Prostate gland (tissue), 2 donors: ENCODE results near the gene GRID1. TPM values are rescaled to one million over a fixed set of nuclear protein-coding genes. Genes with fewer than 3 reads are reported as not detected.

ENCODE experiments used
- DNase-seq: peaks from one replicate; pipeline ENCODE4 v3.0.0-alpha.2; 2019; ENCODE audit warnings: low spot score
- H3K27ac ChIP-seq, 2 donors: fragments of 200-600 bp; sonication (generic); 2 replicates each; pipeline ENCODE4 v1.5.1; 2017 to 2019
- H3K27me3 ChIP-seq: fragments of 200-600 bp; sonication (generic); replicated peaks from 2 replicates; pipeline ENCODE4 v1.5.1; 2019; ENCODE audit not compliant: insufficient read depth
- H3K36me3 ChIP-seq, 2 donors: fragments of 200-600 bp; sonication (generic); 1 replicate in 1 of 2; 2 replicates in 1 of 2; pipeline versions ENCODE4 v1.5.1 to v1.8.1; 2017 to 2019
- H3K4me1 ChIP-seq: fragments of 200-600 bp; sonication (generic); replicated peaks from 2 replicates; pipeline ENCODE4 v1.5.1; 2019
- H3K4me3 ChIP-seq, 2 donors: fragments of 200-600 bp; sonication (generic); 2 replicates each; pipeline ENCODE4 v1.5.1; 2017 to 2019
- H3K9me3 ChIP-seq: fragments of 200-600 bp; sonication (generic); 2 replicates; pipeline ENCODE4 v1.5.1; 2017
- CTCF ChIP-seq, 4 experiments: fragments of 200-600 bp in 2 of 4; fragments of 450-650 bp in 2 of 4; sonication (generic) in 2 of 4; IDR thresholded peaks; 1 replicate in 3 of 4; 2 replicates in 1 of 4; pipeline ENCODE4 v1.5.1; 2016 to 2019; ENCODE audit warnings: antibody characterized with exemption in 4 of 4, mild to moderate bottlenecking in 2 of 4, moderate library complexity in 2 of 4
- POLR2A ChIP-seq: fragments of 450-650 bp; IDR thresholded peaks from one replicate; pipeline ENCODE4 v1.6.1; 2016; ENCODE audit warnings: antibody characterized with exemption, mild to moderate bottlenecking
- POLR2AphosphoS5 ChIP-seq: sonication (generic); formaldehyde crosslinking; IDR thresholded peaks from one replicate; pipeline ENCODE4 v1.6.1; 2017; ENCODE audit warnings: antibody characterized with exemption
- WGBS: methylation state at CpG from one replicate; pipeline ENCODE4 v1.1.5; 2018; 5-methylcytosine and 5-hydroxymethylcytosine counted together
- intact Hi-C: fragments of 100-400 bp; cut with DNase I; formaldehyde crosslinking; loops from one replicate; pipeline ENCODE4 v1.14.2; 2022
- total RNA-seq, 2 donors: library from RNA; depleted of rRNA; stranded (reverse); fragments of >200 nt; gene quantifications; one replicate each; pipeline ENCODE4 v1.1.0, GENCODE V29; 2016

The GRID1 gene
- total RNA-seq, 2 donors from 2014 or later: 1.0 to 10.0 TPM

GRCh38 chr10:85914720-85915119 lies 451.9 kb downstream of the GRID1 start:
- H3K27me3 ChIP-seq: no peaks in the 10 kb centered on the region
- TF ChIP-seq POLR2AphosphoS5: no peak
- no peak for TF ChIP-seq CTCF (IDR thresholded peaks at IDR 0.05)
- no peak for TF ChIP-seq POLR2A
- no peak overlapping the region for H3K4me3 ChIP-seq
- intact Hi-C loops: no loop called here
- no peak overlapping the region for H3K27ac ChIP-seq
- DNase-seq: no peak
- no peaks in the 10 kb centered on the region for H3K9me3 ChIP-seq
- H3K36me3 ChIP-seq: no peaks in the 10 kb centered on the region
- 91% methylated on average over 3 of the region's 3 CpGs for WGBS
- H3K4me1 ChIP-seq: no peaks in the 10 kb centered on the region

- H3K9me3 ChIP-seq: no peaks in the 10 kb centered on the region
- H3K4me3 ChIP-seq: no peak overlapping the region
- H3K27ac ChIP-seq: no peak overlapping the region
- TF ChIP-seq POLR2A: no peak
- no peak for TF ChIP-seq CTCF (IDR thresholded peaks at IDR 0.05)
- TF ChIP-seq POLR2AphosphoS5: no peak
- no peaks in the 10 kb centered on the region for H3K4me1 ChIP-seq
- H3K36me3 ChIP-seq: no peaks in the 10 kb centered on the region
- intact Hi-C loops: no loop called here
- H3K27me3 ChIP-seq: no peaks in the 10 kb centered on the region
- no peak for DNase-seq
- 99% methylated on average over 3 of the region's 3 CpGs for WGBS
These were observed 458.1 kb downstream of the GRID1 start for GRCh38 chr10:85908462-85908861.

GRCh38 chr10:85902051-85902450 lies 464.5 kb downstream of the GRID1 start:
- intact Hi-C loops: no loop called here
- Histone ChIP-seq H3K9me3 (no peaks in the 10 kb centered on the region), H3K27me3 (no peaks in the 10 kb centered on the region), H3K36me3 (no peaks in the 10 kb centered on the region), H3K4me3 (no peak overlapping the region), H3K27ac (no peak overlapping the region), H3K4me1 (no peaks in the 10 kb centered on the region)
- DNase-seq: no peak
- 86% methylated on average over 5 of the region's 5 CpGs for WGBS
- TF ChIP-seq POLR2AphosphoS5 (no peak), CTCF (IDR thresholded peaks at IDR 0.05) (no peak), POLR2A (no peak)

- Histone ChIP-seq H3K27ac (no peak overlapping the region), H3K4me3 (no peak overlapping the region), H3K36me3 (no peaks in the 10 kb centered on the region), H3K4me1 (no peaks in the 10 kb centered on the region), H3K27me3 (no peaks in the 10 kb centered on the region), H3K9me3 (no peaks in the 10 kb centered on the region)
- intact Hi-C loops: no loop called here
- WGBS: 82% methylated on average over 4 of the region's 4 CpGs
- TF ChIP-seq CTCF (IDR thresholded peaks at IDR 0.05) (no peak), POLR2A (no peak), POLR2AphosphoS5 (no peak)
- no peak for DNase-seq
These were observed 465.0 kb downstream of the GRID1 start for GRCh38 chr10:85901599-85901998.

- intact Hi-C loops: no loop called here
- Histone ChIP-seq H3K4me3 (no peak overlapping the region), H3K4me1 (no peaks in the 10 kb centered on the region), H3K9me3 (no peaks in the 10 kb centered on the region), H3K36me3 (no peaks in the 10 kb centered on the region), H3K27ac (no peak overlapping the region), H3K27me3 (no peaks in the 10 kb centered on the region)
- TF ChIP-seq CTCF (IDR thresholded peaks at IDR 0.05) (no peak), POLR2AphosphoS5 (no peak), POLR2A (no peak)
- DNase-seq: no peak
- 84% methylated on average over 2 of the region's 2 CpGs for WGBS
These were observed 466.1 kb downstream of the GRID1 start for GRCh38 chr10:85900487-85900886.
